K562 (cell line): ENCODE data around the gene PRDM15. TPM values are rescaled to one million over a fixed set of nuclear protein-coding genes. Genes with fewer than 3 reads are reported as not detected.

ENCODE experiments used
- ATAC-seq: fragments of 200-7000 bp; cut with Tn5 transposase; 3 replicates; pipeline ENCODE4 v1.9.1; 2020; ENCODE audit warnings: moderate library complexity
- BruUV-seq: library from RNA; stranded (reverse); fragments of 400-500 nt; replicated peaks from 2 replicates; lab custom pipeline; 2021; lab: Mats Ljungman, UMichigan
- CTCF ChIA-PET: fragments of 300-600 bp; formaldehyde crosslinking; extraction: SDS; loops from one replicate; lab custom pipeline; 2021; ENCODE audit warnings: low intra/inter-chr PET ratio; lab: Yijun Ruan, JAX
- POLR2A ChIA-PET: fragments of 300-600, 350-650 bp; sonication (Branson Sonifier 250); formaldehyde crosslinking; extraction: SDS; loops from one replicate; lab custom pipeline; 2021; ENCODE audit warnings: antibody characterized with exemption, inconsistent platforms; lab: Yijun Ruan, JAX
- DNase-seq, 4 experiments: peaks; one replicate each; pipeline versions ENCODE4 v3.0.0 to v3.0.0-alpha.2; 2011 to 2018; ENCODE audit warnings: low spot score in 3 of 4, mixed read lengths in 3 of 4; ENCODE audit errors: extremely low read depth in 1 of 4
- FAIRE-seq: peaks from 2 replicates; lab custom pipeline; 2011; peaks lifted over from hg19 to GRCh38; lab: Jason Lieb, UNC
- H2AFZ ChIP-seq: 2 replicates; pipeline ENCODE4 v1.6.0; 2011; ENCODE audit warnings: low read depth, low read length, control low read depth, inconsistent platforms
- H3K27ac ChIP-seq: fragments of 200-600 bp; 3 replicates; pipeline ENCODE4 v1.8.0; 2011; ENCODE audit warnings: low read depth, mild to moderate bottlenecking, control low read depth, inconsistent platforms, low read length, moderate library complexity, mixed read lengths; ENCODE audit errors: extremely low read depth
- H3K27me3 ChIP-seq, 2 experiments: fragments of 300-600 bp in 1 of 2; 2 replicates in 1 of 2; 3 replicates in 1 of 2; pipeline versions ENCODE4 v1.6.0 to v1.8.0; 2011; ENCODE audit warnings: inconsistent platforms in 2 of 2, low read length in 2 of 2, mild to moderate bottlenecking in 1 of 2, mixed read lengths in 1 of 2, moderate library complexity in 1 of 2; ENCODE audit not compliant: control insufficient read depth in 2 of 2, insufficient read depth in 2 of 2
- H3K36me3 ChIP-seq: fragments of 300-600 bp; 3 replicates; pipeline ENCODE4 v1.8.0; 2011; ENCODE audit warnings: mild to moderate bottlenecking, low read length, inconsistent platforms; ENCODE audit not compliant: control insufficient read depth, insufficient read depth
- H3K4me1 ChIP-seq, 2 experiments: fragments of 200-600 bp in 1 of 2; replicated peaks in 1 of 2; 2 replicates in 1 of 2; 3 replicates in 1 of 2; pipeline versions ENCODE4 v1.5.1 to v1.8.0; 2011; ENCODE audit warnings: inconsistent platforms in 2 of 2, low read length in 2 of 2, mild to moderate bottlenecking in 1 of 2, mixed read lengths in 1 of 2, moderate library complexity in 1 of 2; ENCODE audit not compliant: control insufficient read depth in 2 of 2, insufficient read depth in 2 of 2
- H3K4me2 ChIP-seq: 2 replicates; pipeline ENCODE4 v1.6.1; 2011; ENCODE audit warnings: low read length, control low read depth, inconsistent platforms, mixed read lengths; ENCODE audit not compliant: insufficient read depth
- H3K4me3 ChIP-seq: fragments of 200-600 bp; sonication (generic), shearing (Covaris generic); 2 replicates; pipeline ENCODE4 v1.5.1; 2016; ENCODE audit warnings: control low read depth, inconsistent platforms
- H3K79me2 ChIP-seq: fragments of 200-600 bp; 3 replicates; pipeline ENCODE4 v1.8.0; 2011; ENCODE audit warnings: low read length, inconsistent platforms; ENCODE audit not compliant: control insufficient read depth, insufficient read depth
- H3K9ac ChIP-seq, 2 experiments: 2 replicates each; pipeline versions ENCODE4 v1.6.0 to v1.6.1; 2011; ENCODE audit warnings: low read depth in 2 of 2, low read length in 2 of 2, control low read depth in 1 of 2, inconsistent platforms in 1 of 2, mild to moderate bottlenecking in 1 of 2, mixed read lengths in 1 of 2; ENCODE audit not compliant: insufficient read depth in 1 of 2
- H3K9me1 ChIP-seq: one replicate; pipeline ENCODE4 v1.6.0; 2011; ENCODE audit warnings: inconsistent platforms, mild to moderate bottlenecking, low read length, moderate library complexity; ENCODE audit not compliant: control insufficient read depth, insufficient read depth
- H3K9me3 ChIP-seq: replicated peaks from 2 replicates; pipeline ENCODE4 v1.5.1; 2011; ENCODE audit warnings: low read depth, low read length, inconsistent platforms; ENCODE audit not compliant: control insufficient read depth, insufficient read depth
- H4K20me1 ChIP-seq: replicated peaks from 2 replicates; pipeline ENCODE4 v1.6.1; 2011; ENCODE audit warnings: low read length, inconsistent platforms, mixed read lengths; ENCODE audit not compliant: control insufficient read depth, insufficient read depth
- EGR1 ChIP-seq: fragments of 450-650 bp; conservative IDR thresholded peaks from 2 replicates; pipeline ENCODE4 v1.6.1; 2017; ENCODE audit warnings: mild to moderate bottlenecking
- RAD21 ChIP-seq, 2 experiments: fragments of 250-450 bp in 1 of 2; fragments of 450-650 bp in 1 of 2; sonication (Bioruptor Pico) in 1 of 2; formaldehyde crosslinking in 1 of 2; IDR thresholded peaks in 1 of 2; conservative IDR thresholded peaks in 1 of 2; 2 replicates each; pipeline versions ENCODE4 v1.4.0 to v1.8.0; 2020 to 2022; ENCODE audit warnings: mild to moderate bottlenecking in 2 of 2, moderate library complexity in 1 of 2
- RAD51 ChIP-seq: fragments of 450-650 bp; IDR thresholded peaks from 2 replicates; pipeline ENCODE4 v1.7.1; 2016; ENCODE audit warnings: low read depth, mild to moderate bottlenecking, borderline replicate concordance
- TCFL5 ChIP-seq: fragments of 250-450 bp; sonication (Bioruptor Pico); conservative IDR thresholded peaks from 2 replicates; pipeline ENCODE4 v1.6.1; 2021; ENCODE audit warnings: mild to moderate bottlenecking, moderate library complexity, matching md5 sums
- ZNF121 ChIP-seq: sonication (generic); formaldehyde crosslinking; conservative IDR thresholded peaks from 2 replicates; pipeline ENCODE4 v1.8.0; 2022; ENCODE audit warnings: missing genetic modification reagents
- ZNF134 ChIP-seq: fragments of 250-450 bp; sonication (Bioruptor Pico); conservative IDR thresholded peaks from 2 replicates; pipeline ENCODE4 v1.4.0; 2020
- ZNF184 ChIP-seq: sonication (generic); formaldehyde crosslinking; IDR thresholded peaks from 2 replicates; pipeline ENCODE4 v1.5.0; 2020; ENCODE audit warnings: missing genetic modification reagents
- WGBS: fragments of 100-300 bp; shearing (Covaris generic); methylation state at CpG from one replicate; pipeline ENCODE4 v1.1.6; 2016; ENCODE audit warnings: low coverage, mixed read lengths; ENCODE audit not compliant: insufficient coverage; ENCODE audit errors: missing lambda C conversion rate; 5-methylcytosine and 5-hydroxymethylcytosine counted together
- in situ Hi-C: fragments of 300-500 bp; cut with MboI; formaldehyde crosslinking; loops from 4 replicates; pipeline ENCODE4 v1.15.0; 2018; ENCODE audit warnings: inconsistent platforms, mixed read lengths
- intact Hi-C: fragments of 100-400 bp; cut with micrococcal nuclease; formaldehyde crosslinking; loops from 2 replicates; pipeline ENCODE4 v1.14.2; 2022
- polyA plus RNA-seq, 8 experiments: library from polyadenylated mRNA; depleted of rRNA in 4 of 8; stranded (reverse) in 5 of 8; unstranded in 3 of 8; fragments of >200 nt; fragmentation: Nextera tagmentation in 2 of 8; fragmentation: Illumina TruSeq in 1 of 8; extraction: Ambion mirVana in 2 of 8; extraction: Trizol in 1 of 8; gene quantifications; 2 replicates each; pipeline versions ENCODE4 v1.2.1 to v1.2.3, GENCODE V29; 2011 to 2014; ENCODE audit warnings: inconsistent platforms in 1 of 8, missing spikeins in 1 of 8
- total RNA-seq, 7 experiments: library from RNA; depleted of rRNA in 6 of 7; stranded (reverse); fragments of >200 nt in 6 of 7; fragmentation: Illumina TruSeq in 2 of 7; extraction: Trizol in 2 of 7; gene quantifications; 2 replicates each; pipeline versions ENCODE4 v1.2.1 to v1.2.3, GENCODE V29; 2011 to 2021; ENCODE audit warnings: low replicate concordance in 1 of 7
- TF ChIP-seq, protein P1 (sequence below), 2 experiments: IDR thresholded peaks; 2 replicates each; pipeline ENCODE4 v1.6.1; 2012; ENCODE audit warnings: improper control_type of control experiment in 2 of 2, low read depth in 2 of 2, low read length in 2 of 2, borderline replicate concordance in 1 of 2
- TF ChIP-seq, protein P2 (sequence below): fragments of 450-650 bp; IDR thresholded peaks from 2 replicates; pipeline ENCODE4 v1.6.1; 2016
- TF ChIP-seq, protein P3 (sequence below): fragments of 250-450 bp; sonication (Bioruptor Pico); IDR thresholded peaks from 2 replicates; pipeline ENCODE4 v1.4.0; 2020; ENCODE audit warnings: borderline replicate concordance
- TF ChIP-seq, protein P4 (sequence below), 3 experiments: IDR thresholded peaks in 2 of 3; conservative IDR thresholded peaks in 1 of 3; 2 replicates each; pipeline ENCODE4 v1.5.1; 2011 to 2012; ENCODE audit warnings: low read length in 3 of 3, mild to moderate bottlenecking in 3 of 3, control low read depth in 2 of 3, improper control_type of control experiment in 1 of 3, inconsistent platforms in 1 of 3, low read depth in 1 of 3, mixed read lengths in 1 of 3, moderate library complexity in 1 of 3; ENCODE audit not compliant: insufficient read depth in 2 of 3

The PRDM15 gene
- total and polyA plus RNA-seq, 9 of the 15 experiments (the other 6 are each of a cell fraction or from before 2014, with no cell fraction given): 0.93 to 9.2 (median 6.2) TPM

DNA sequence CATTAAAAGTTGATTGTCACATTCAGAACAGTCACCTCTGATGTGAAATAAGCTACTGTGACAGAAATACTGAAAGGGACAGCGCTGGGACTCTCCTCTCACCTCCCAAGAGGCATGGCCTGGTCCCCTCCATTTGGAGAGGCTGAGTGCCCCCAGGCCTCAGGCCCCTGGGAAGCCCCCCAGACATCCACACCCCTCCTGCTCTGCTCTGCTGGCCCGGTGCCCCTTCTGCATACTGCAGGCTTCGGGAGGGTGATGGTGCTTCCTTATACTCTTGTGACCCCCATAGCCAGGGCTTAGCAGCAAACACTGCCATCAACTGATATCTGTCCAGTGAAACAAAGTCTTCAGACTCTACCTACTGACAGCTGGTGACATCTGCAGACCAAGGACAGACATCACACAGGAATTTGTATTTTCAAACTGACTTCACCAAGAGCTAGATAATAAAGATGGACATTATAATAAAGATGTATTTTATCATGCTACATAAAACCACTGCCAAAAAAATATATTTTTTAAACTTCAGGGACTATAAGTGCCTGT is 37.8 kb upstream of the PRDM15 start:
- Histone ChIP-seq H3K9ac (no peak overlapping the region), H3K27ac (no peak overlapping the region), H3K36me3 (peaks cover 48% of the 10 kb centered on the region), H3K9me1 (no peaks in the 10 kb centered on the region), H3K79me2 (no peaks in the 10 kb centered on the region), H3K27me3 (no peaks in the 10 kb centered on the region), H3K4me3 (no peak overlapping the region), H3K4me1 (peaks cover 0 to 3% of the 10 kb centered on the region in 2 experiments; a peak in 1 of 5 replicates), H3K4me2 (no peak overlapping the region), H3K9me3 (no peaks in the 10 kb centered on the region), H2AFZ (no peak overlapping the region), H4K20me1 (no peaks in the 10 kb centered on the region; the same call in 1 of the 2 replicates)
- intact Hi-C loops: loop anchor here (2.0 kb wide), 1 partner anchor 100 kb away; no protein-coding TSS in a partner anchor
- in situ Hi-C loops: no loop called here
- FAIRE-seq (peak; percentile 29), ATAC-seq (peak; percentile 53; the same call in 2 of the 3 replicates), DNase-seq (peak in 1 of 4 experiments; percentile 16)
- CTCF ChIA-PET: interaction anchor here (0.6 to 1.9 kb wide), 2 partner anchors 9 to 101 kb away, joined by 3 to 10 read pairs; no protein-coding TSS in a partner anchor
- BruUV-seq: no TSS peak
- 73% methylated on average over 3 of the region's 3 CpGs for WGBS
- POLR2A ChIA-PET: interaction anchor here (0.7 kb wide), 1 partner anchor 128 kb away, joined by 3 read pairs; no protein-coding TSS in a partner anchor
- TF ChIP-seq, protein P1, sequence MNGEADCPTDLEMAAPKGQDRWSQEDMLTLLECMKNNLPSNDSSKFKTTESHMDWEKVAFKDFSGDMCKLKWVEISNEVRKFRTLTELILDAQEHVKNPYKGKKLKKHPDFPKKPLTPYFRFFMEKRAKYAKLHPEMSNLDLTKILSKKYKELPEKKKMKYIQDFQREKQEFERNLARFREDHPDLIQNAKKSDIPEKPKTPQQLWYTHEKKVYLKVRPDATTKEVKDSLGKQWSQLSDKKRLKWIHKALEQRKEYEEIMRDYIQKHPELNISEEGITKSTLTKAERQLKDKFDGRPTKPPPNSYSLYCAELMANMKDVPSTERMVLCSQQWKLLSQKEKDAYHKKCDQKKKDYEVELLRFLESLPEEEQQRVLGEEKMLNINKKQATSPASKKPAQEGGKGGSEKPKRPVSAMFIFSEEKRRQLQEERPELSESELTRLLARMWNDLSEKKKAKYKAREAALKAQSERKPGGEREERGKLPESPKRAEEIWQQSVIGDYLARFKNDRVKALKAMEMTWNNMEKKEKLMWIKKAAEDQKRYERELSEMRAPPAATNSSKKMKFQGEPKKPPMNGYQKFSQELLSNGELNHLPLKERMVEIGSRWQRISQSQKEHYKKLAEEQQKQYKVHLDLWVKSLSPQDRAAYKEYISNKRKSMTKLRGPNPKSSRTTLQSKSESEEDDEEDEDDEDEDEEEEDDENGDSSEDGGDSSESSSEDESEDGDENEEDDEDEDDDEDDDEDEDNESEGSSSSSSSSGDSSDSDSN (IDR thresholded peaks at IDR 0.05; ENCODE audit: borderline replicate concordance in 1 of 2, low read depth in 2 of 2, low read length in 2 of 2): no peak
- no peak for TF ChIP-seq TCFL5
- peak; percentile 59; the same call in 1 of the 2 replicates for TF ChIP-seq ZNF134
- TF ChIP-seq, protein P2, sequence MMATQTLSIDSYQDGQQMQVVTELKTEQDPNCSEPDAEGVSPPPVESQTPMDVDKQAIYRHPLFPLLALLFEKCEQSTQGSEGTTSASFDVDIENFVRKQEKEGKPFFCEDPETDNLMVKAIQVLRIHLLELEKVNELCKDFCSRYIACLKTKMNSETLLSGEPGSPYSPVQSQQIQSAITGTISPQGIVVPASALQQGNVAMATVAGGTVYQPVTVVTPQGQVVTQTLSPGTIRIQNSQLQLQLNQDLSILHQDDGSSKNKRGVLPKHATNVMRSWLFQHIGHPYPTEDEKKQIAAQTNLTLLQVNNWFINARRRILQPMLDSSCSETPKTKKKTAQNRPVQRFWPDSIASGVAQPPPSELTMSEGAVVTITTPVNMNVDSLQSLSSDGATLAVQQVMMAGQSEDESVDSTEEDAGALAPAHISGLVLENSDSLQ: no peak
- no peak for TF ChIP-seq RAD51
- TF ChIP-seq, protein P3, sequence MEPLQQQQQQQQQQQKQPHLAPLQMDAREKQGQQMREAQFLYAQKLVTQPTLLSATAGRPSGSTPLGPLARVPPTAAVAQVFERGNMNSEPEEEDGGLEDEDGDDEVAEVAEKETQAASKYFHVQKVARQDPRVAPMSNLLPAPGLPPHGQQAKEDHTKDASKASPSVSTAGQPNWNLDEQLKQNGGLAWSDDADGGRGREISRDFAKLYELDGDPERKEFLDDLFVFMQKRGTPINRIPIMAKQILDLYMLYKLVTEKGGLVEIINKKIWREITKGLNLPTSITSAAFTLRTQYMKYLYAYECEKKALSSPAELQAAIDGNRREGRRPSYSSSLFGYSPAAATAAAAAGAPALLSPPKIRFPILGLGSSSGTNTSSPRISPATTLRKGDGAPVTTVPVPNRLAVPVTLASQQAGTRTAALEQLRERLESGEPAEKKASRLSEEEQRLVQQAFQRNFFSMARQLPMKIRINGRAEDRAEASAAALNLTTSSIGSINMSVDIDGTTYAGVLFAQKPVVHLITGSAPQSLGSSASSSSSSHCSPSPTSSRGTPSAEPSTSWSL (CRISPR knock-in tag): no peak
- TF ChIP-seq ZNF121 (CRISPR knock-in tag): no peak
- TF ChIP-seq EGR1: no peak
- TF ChIP-seq RAD21 (CRISPR knock-in tag; conservative IDR thresholded peaks at IDR 0.05 in 1 of 2, IDR thresholded peaks at IDR 0.05 in 1 of 2): peak; percentile 31 to 56; a peak in 3 of 4 replicates
- TF ChIP-seq ZNF184 (CRISPR knock-in tag): no peak
- TF ChIP-seq, protein P4, sequence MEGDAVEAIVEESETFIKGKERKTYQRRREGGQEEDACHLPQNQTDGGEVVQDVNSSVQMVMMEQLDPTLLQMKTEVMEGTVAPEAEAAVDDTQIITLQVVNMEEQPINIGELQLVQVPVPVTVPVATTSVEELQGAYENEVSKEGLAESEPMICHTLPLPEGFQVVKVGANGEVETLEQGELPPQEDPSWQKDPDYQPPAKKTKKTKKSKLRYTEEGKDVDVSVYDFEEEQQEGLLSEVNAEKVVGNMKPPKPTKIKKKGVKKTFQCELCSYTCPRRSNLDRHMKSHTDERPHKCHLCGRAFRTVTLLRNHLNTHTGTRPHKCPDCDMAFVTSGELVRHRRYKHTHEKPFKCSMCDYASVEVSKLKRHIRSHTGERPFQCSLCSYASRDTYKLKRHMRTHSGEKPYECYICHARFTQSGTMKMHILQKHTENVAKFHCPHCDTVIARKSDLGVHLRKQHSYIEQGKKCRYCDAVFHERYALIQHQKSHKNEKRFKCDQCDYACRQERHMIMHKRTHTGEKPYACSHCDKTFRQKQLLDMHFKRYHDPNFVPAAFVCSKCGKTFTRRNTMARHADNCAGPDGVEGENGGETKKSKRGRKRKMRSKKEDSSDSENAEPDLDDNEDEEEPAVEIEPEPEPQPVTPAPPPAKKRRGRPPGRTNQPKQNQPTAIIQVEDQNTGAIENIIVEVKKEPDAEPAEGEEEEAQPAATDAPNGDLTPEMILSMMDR (IDR thresholded peaks at IDR 0.05 in 2 of 3, conservative IDR thresholded peaks at IDR 0.05 in 1 of 3; ENCODE audit: insufficient read depth in 2 of 3, low read depth in 1 of 3, low read length in 3 of 3): peak in 2 of 3 experiments; percentile 44 to 57; a peak in 4 of 6 replicates
